ENCODE data around the gene IRAG1.

DNA sequence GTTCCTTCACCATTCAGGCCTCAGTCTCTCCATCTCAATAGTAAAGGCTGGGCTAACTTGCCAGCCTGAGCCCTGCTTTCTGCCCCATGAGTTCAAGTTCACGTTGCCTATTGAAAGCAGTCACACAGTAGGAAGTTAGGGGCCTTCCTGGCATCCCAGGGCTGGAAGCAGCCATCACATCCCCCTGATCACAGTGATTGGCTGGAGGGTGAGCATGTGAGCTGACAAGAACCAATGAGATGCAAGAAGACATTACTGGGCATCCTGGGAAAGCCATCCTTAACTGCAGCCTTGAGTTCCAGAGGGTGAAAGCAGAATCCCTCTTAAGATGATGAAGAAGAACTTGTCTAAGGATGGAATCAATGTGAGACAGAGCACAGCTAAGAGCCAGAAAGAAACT is 29.1 kb downstream of the IRAG1 start:
- TF ChIP-seq, protein P1, sequence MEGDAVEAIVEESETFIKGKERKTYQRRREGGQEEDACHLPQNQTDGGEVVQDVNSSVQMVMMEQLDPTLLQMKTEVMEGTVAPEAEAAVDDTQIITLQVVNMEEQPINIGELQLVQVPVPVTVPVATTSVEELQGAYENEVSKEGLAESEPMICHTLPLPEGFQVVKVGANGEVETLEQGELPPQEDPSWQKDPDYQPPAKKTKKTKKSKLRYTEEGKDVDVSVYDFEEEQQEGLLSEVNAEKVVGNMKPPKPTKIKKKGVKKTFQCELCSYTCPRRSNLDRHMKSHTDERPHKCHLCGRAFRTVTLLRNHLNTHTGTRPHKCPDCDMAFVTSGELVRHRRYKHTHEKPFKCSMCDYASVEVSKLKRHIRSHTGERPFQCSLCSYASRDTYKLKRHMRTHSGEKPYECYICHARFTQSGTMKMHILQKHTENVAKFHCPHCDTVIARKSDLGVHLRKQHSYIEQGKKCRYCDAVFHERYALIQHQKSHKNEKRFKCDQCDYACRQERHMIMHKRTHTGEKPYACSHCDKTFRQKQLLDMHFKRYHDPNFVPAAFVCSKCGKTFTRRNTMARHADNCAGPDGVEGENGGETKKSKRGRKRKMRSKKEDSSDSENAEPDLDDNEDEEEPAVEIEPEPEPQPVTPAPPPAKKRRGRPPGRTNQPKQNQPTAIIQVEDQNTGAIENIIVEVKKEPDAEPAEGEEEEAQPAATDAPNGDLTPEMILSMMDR (IDR thresholded peaks at IDR 0.05; ENCODE audit: extremely low read depth in 1 of 2, insufficient read depth in 1 of 2, low read depth in 1 of 2, low read length in 2 of 2) = no peak
- TF ChIP-seq, protein P2, sequence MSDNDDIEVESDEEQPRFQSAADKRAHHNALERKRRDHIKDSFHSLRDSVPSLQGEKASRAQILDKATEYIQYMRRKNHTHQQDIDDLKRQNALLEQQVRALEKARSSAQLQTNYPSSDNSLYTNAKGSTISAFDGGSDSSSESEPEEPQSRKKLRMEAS (IDR thresholded peaks at IDR 0.05; ENCODE audit: insufficient read depth, insufficient read length) = no peak
- TF ChIP-seq POLR2A (IDR thresholded peaks at IDR 0.05; ENCODE audit: low read depth, low read length) (no peak), JUN (IDR thresholded peaks at IDR 0.05; ENCODE audit: borderline replicate concordance, insufficient read depth, insufficient read length, low read depth) (no peak), EZH2 (IDR thresholded peaks at IDR 0.05; ENCODE audit: borderline replicate concordance, low read depth, low read length, severe bottlenecking) (no peak)

Data from endothelial cell of umbilical vein (primary cell).